ENCODE results near the gene WBP1L.

DNA sequence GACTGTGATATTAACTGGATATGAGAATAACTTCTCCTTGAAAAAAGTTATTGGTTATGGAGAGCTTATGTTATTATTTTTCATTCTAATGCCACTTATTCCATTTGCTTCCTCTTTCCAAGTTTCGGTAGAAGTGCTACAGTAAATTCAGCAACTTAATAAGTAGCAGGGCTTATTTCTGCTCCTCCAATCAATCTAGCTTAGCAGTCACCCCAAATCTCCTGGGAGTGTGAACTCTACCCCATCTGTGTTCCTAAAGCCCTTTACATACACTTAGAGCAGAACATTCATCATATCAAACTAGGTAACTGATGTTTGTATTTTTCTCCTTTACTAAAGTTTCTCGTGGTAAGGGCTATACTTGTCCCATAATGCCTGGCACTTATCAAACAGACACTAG is 38.2 kb upstream of the WBP1L start:
- TF ChIP-seq TAF1 (IDR thresholded peaks at IDR 0.05; ENCODE audit: borderline replicate concordance, low read depth, low read length), result no peak
- no peak for TF ChIP-seq POLR2AphosphoS5 (IDR thresholded peaks at IDR 0.05; ENCODE audit: low read depth, low read length)

All from GM12892 (cell line).